OCI-LY3 (cell line): ENCODE measurements around the gene NGEF.

ENCODE experiments used
- H2AFZ ChIP-seq: fragments of 200-600, 300-600 bp; shearing (Covaris generic); 2 replicates; pipeline ENCODE4 v1.6.0; 2014; ENCODE audit warnings: antibody characterized with exemption, low read depth, low read length
- H3K27ac ChIP-seq: fragments of 200-600, 300-600 bp; sonication (generic); 2 replicates; pipeline ENCODE4 v1.5.1; 2014; ENCODE audit warnings: mild to moderate bottlenecking, low read length, moderate library complexity, mixed read lengths
- H3K27me3 ChIP-seq: fragments of 200-600, 300-600 bp; sonication (generic); 2 replicates; pipeline ENCODE4 v1.6.1; 2014; ENCODE audit warnings: low read depth, low read length, mixed read lengths
- H3K36me3 ChIP-seq: fragments of 200-600, 300-600 bp; sonication (generic); replicated peaks from 2 replicates; pipeline ENCODE3; 2014; ENCODE audit warnings: low read depth, low read length, mixed read lengths
- H3K4me1 ChIP-seq: fragments of 300-600, 200-600 bp; sonication (generic); 2 replicates; pipeline ENCODE4 v1.6.1; 2014; ENCODE audit warnings: low read length, mixed read lengths
- H3K4me2 ChIP-seq: fragments of 200-600, 300-600 bp; sonication (generic); 2 replicates; pipeline ENCODE4 v1.6.1; 2014; ENCODE audit warnings: low read length, mixed read lengths
- H3K4me3 ChIP-seq: fragments of 300-600, 200-600 bp; sonication (generic); 2 replicates; pipeline ENCODE4 v1.5.1; 2014; ENCODE audit warnings: antibody characterized with exemption, mild to moderate bottlenecking, low read length, moderate library complexity
- H3K79me2 ChIP-seq: fragments of 300-600, 200-600 bp; shearing (Covaris generic); 2 replicates; pipeline ENCODE4 v1.6.1; 2014; ENCODE audit warnings: mild to moderate bottlenecking, low read length, mixed read lengths
- H3K9ac ChIP-seq: fragments of 300-600, 200-600 bp; shearing (Covaris generic); 2 replicates; pipeline ENCODE4 v1.6.0; 2014; ENCODE audit warnings: mild to moderate bottlenecking, low read length, moderate library complexity
- H3K9me3 ChIP-seq: fragments of 200-600, 300-600 bp; shearing (Covaris generic); 2 replicates; pipeline ENCODE4 v1.6.1; 2014; ENCODE audit warnings: low read length, mixed read lengths; ENCODE audit not compliant: insufficient read depth
- H4K20me1 ChIP-seq: fragments of 200-600, 300-600 bp; sonication (generic); 2 replicates; pipeline ENCODE4 v1.6.1; 2016; ENCODE audit warnings: low read length, mixed read lengths; ENCODE audit not compliant: insufficient read depth
- CTCF ChIP-seq: fragments of 200-600, 300-600 bp; sonication (generic); IDR thresholded peaks from 2 replicates; pipeline ENCODE4 v1.5.1; 2014; ENCODE audit warnings: antibody characterized with exemption, low read length, low read depth
- EZH2phosphoT487 ChIP-seq: fragments of 200-600 bp; shearing (Covaris generic); IDR thresholded peaks from 2 replicates; pipeline ENCODE4 v1.6.1; 2018; ENCODE audit warnings: antibody characterized with exemption, mixed run types, low read depth

Gene NGEF

GRCh38 chr2:233023761-233024410 is 10.8 kb upstream of the NGEF start:
- Histone ChIP-seq H3K79me2 (no peaks in the 10 kb centered on the region), H3K36me3 (no peaks in the 10 kb centered on the region), H3K9ac (no peak overlapping the region), H3K4me1 (no peaks in the 10 kb centered on the region), H3K27ac (no peak overlapping the region), H4K20me1 (no peaks in the 10 kb centered on the region), H3K9me3 (no peaks in the 10 kb centered on the region), H3K4me3 (no peak overlapping the region), H3K4me2 (no peak overlapping the region), H3K27me3 (no peaks in the 10 kb centered on the region), H2AFZ (no peak overlapping the region)
- TF ChIP-seq CTCF (no peak), EZH2phosphoT487 (no peak)

- H3K27ac ChIP-seq: no peak overlapping the region
- H3K4me3 ChIP-seq: no peak overlapping the region
- H4K20me1 ChIP-seq: no peaks in the 10 kb centered on the region
- TF ChIP-seq EZH2phosphoT487: no peak
- no peak for TF ChIP-seq CTCF
- no peaks in the 10 kb centered on the region for H3K79me2 ChIP-seq
- H3K36me3 ChIP-seq: no peaks in the 10 kb centered on the region
- H3K4me1 ChIP-seq: no peaks in the 10 kb centered on the region
- no peak overlapping the region for H2AFZ ChIP-seq
- H3K4me2 ChIP-seq: no peak overlapping the region
- H3K9me3 ChIP-seq: no peaks in the 10 kb centered on the region
- no peaks in the 10 kb centered on the region for H3K27me3 ChIP-seq
- H3K9ac ChIP-seq: no peak overlapping the region
Observed at GRCh38 chr2:233023007-233023760, 10.1 kb upstream of the NGEF start.

- Histone ChIP-seq H3K9me3 (no peaks in the 10 kb centered on the region), H4K20me1 (no peaks in the 10 kb centered on the region), H3K4me2 (no peak overlapping the region), H3K27ac (no peak overlapping the region), H3K79me2 (no peaks in the 10 kb centered on the region), H3K36me3 (no peaks in the 10 kb centered on the region), H3K4me1 (no peaks in the 10 kb centered on the region), H3K9ac (no peak overlapping the region), H3K4me3 (no peak overlapping the region), H3K27me3 (no peaks in the 10 kb centered on the region), H2AFZ (no peak overlapping the region)
- TF ChIP-seq EZH2phosphoT487: no peak
- TF ChIP-seq CTCF: no peak
Observed at GRCh38 chr2:233022561-233022960, 9.5 kb upstream of the NGEF start.

- no peaks in the 10 kb centered on the region for H4K20me1 ChIP-seq
- H3K4me3 ChIP-seq: no peak overlapping the region
- no peak overlapping the region for H3K4me2 ChIP-seq
- no peaks in the 10 kb centered on the region for H3K79me2 ChIP-seq
- H3K4me1 ChIP-seq: no peaks in the 10 kb centered on the region
- H3K9ac ChIP-seq: no peak overlapping the region
- no peak overlapping the region for H3K27ac ChIP-seq
- H3K36me3 ChIP-seq: no peaks in the 10 kb centered on the region
- no peaks in the 10 kb centered on the region for H3K27me3 ChIP-seq
- H3K9me3 ChIP-seq: no peaks in the 10 kb centered on the region
- TF ChIP-seq CTCF: no peak
- no peak for TF ChIP-seq EZH2phosphoT487
- H2AFZ ChIP-seq: no peak overlapping the region
Observed at GRCh38 chr2:233021771-233022170, 8.7 kb upstream of the NGEF start.
